GM23338 (cell line): ENCODE results near the gene NLGN4X.

ENCODE experiments used
- CTCF ChIP-seq, 2 experiments: fragments of 200-600 bp in 1 of 2; sonication (generic) in 1 of 2; conservative IDR thresholded peaks; 2 replicates each; pipeline versions ENCODE4 v1.5.1 to v1.6.1; 2016 to 2017; ENCODE audit warnings: antibody characterized with exemption in 2 of 2, low read depth in 2 of 2, mild to moderate bottlenecking in 2 of 2, moderate library complexity in 1 of 2
- EZH2 ChIP-seq: fragments of 200-600 bp; sonication (generic); IDR thresholded peaks from one replicate; pipeline ENCODE4 v1.8.0; 2017; ENCODE audit warnings: antibody characterized with exemption, mild to moderate bottlenecking, low read depth; ENCODE audit not compliant: unreplicated experiment
- POLR2AphosphoS5 ChIP-seq: IDR thresholded peaks from 2 replicates; pipeline ENCODE4 v1.6.1; 2016; ENCODE audit warnings: antibody characterized with exemption, low read depth

- TF ChIP-seq CTCF (conservative IDR thresholded peaks at IDR 0.05; ENCODE audit: low read depth in 2 of 2) (no peak), POLR2AphosphoS5 (no peak), EZH2 (no peak)
These were observed 16.0 kb upstream of the NLGN4X start for GRCh38 chrX:6244666-6245065.
